ENCODE data around the gene SLC9A9.
"Not testable (repeated sequence)": the region's sequence is repeated elsewhere in the genome, so short reads cannot be mapped to it uniquely, and the experiment has no call there.

The SLC9A9 gene

DNA sequence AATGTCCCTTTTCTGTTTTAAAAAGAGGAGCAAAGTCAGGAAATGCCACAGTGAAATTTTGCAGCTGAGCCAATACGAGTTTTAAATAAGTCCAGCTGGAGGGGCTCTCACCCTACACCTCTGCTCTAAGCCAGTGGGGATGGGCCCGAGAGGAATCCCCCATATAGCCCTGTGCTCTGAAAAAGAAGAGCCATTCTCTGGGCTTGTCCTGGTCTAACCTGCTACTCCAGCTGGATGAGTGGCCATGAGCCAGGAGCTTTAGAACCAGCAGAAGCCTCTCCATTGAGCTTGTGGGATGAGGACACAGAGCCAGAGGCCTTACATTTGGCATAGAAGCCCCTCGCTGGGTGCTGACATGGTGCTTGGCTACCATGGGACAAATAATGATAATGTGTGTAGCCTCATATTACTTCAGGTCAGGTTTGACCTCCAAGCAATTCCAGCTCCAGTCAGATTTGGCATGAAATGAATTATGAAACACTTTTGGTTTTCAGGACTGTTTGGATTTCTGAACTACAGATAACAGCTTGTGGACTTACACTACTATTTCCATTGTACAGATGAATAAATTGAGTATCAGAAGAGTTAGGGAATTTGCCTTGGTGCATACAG lies 556.3 kb downstream of the SLC9A9 start:
- no peak for DNase-seq (ENCODE audit: low read depth in 2 of 2)

DNA sequence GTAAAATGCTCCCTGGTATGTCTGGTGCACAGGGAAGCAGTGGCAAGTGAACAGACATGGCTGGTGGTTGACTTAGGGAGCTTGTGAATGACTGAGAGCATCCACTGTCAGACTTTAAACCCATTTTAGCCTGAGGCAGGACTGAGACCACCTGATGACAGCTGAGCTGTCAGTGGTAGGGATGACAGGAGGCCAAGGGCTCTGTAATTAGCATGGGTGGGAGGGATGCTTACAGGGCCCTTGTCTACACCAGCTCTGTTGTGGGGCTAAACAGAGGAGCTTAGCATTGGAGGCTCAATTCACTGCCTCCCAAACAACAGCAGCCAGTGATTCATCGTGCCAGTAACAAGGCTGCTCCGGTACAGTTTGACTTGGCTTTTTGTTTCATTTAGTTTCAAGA lies 559.3 kb downstream of the SLC9A9 start:
- DNase-seq (ENCODE audit: low read depth in 2 of 2), result no peak

DNA sequence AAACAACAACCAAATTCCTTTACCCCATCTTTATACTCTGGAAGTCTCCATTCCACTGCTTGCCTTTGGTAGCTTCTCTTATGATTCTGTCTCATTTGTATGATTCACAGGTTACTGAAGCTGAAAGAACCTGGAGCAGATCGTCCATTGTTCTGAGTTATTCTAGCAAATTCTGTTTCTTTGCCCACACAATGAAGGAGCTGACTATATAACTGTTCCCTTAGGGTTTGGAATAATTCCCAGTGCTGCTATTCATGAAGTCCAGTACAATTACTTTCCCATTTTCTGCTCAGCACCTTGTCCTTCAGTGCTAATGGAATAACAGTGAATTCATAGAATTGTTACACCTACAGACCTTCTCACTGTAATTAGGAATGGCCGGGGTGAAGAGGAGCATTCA lies 560.9 kb downstream of the SLC9A9 start:
- DNase-seq (ENCODE audit: low read depth in 2 of 2), result no peak

DNA sequence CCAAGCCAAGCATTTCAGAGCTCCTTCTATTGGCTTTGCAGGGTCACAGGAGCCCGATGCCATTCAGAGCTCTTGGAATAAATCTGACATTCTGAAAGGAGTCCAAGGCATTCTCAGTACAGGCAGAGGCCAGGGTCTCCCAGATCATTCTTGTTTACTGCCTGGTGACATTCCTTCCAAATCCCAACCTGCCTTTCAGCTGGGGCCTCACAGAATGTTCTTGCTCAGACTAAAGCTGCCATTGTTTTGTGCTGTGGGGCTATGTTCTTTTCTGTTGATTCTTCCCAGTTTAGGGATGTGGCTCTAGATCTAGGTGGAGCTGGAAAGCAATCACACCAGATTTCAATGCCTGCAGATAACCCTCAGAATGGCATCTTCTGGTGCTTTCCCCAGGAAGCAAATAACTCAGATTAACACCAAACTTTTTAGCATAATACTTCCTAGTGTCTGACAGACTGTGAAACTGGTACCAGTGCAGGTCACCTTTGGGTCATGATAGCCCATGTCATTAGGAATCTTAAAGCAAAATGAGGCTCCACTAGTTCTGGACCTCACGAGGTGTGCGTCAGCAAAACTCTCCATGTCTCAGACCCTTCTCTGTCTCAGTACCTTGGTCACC lies 561.8 kb downstream of the SLC9A9 start:
- no peak for DNase-seq (ENCODE audit: low read depth in 2 of 2)

DNA sequence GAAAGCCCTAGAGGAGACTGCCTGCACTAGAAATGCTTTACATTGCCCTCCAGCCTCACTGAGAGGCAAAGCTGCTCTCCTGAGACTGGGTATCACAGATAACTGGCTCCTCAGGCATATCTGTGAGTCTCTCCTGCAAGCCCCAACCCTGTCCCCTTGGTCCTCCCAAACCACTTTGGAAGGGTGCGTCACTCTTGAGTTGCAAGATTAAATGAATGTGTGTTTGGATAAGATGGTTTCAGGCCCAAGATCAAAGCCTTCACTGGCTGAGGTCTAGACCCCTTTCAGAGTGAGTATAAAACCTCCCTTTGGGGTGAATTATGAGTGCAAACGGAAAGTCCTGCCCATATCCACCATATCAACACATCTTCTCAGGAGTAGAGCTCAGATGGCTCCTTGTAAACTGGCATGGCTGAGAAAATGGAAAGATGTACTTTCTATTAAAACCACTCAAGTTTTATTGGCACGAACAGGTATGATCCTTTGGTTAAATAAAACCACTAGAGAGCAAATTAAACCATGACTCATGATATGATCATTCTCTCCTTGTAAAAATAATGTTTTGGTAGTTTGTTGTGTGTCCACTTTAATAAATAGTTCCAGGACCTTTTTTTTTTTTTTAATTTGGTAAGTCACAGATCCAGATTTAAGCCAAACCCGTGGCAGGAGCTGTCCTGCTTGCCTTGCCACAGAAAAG lies 564.7 kb downstream of the SLC9A9 start:
- DNase-seq (ENCODE audit: low read depth in 2 of 2), result no peak

DNA sequence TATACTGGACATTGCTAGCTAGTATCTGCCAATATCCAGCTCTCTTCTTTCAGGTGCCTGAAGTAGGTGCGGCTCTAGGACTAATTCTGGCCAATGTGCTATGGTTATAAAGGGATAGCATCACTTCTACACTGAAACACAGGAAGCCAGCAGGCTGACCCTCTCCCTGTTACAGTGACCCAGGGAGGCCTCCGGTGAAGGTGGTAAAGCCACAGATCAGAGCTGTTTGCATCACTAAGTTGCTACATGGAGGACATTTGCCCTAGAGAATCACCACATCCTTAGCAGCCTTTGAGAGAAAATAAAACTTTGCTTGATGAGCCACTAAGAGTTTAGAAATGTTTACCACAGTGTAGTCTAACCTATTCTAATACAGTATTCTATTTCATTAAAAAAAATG lies 567.3 kb downstream of the SLC9A9 start:
- no peak for DNase-seq (ENCODE audit: low read depth in 2 of 2)

DNA sequence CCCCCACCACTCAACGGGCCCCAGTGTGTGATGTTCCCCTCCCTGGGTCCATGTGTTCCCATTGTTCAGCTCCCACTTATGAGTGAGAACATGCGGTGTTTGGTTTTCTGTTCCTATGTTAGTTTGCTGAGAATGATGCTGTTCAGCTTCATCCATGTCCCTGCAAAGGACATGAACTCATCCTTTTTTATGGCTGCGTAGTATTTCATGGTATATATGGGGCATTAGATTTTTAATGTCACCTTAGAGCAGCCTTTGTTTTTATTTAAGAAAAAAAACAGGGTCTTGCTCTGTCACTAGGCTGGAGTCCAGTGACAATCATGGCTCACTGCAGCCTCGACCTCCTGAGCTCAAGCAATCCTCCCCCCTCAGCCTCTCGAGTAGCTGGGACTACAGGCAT lies 568.7 kb downstream of the SLC9A9 start:
- DNase-seq (ENCODE audit: low read depth in 2 of 2), result not testable (repeated sequence)

DNA sequence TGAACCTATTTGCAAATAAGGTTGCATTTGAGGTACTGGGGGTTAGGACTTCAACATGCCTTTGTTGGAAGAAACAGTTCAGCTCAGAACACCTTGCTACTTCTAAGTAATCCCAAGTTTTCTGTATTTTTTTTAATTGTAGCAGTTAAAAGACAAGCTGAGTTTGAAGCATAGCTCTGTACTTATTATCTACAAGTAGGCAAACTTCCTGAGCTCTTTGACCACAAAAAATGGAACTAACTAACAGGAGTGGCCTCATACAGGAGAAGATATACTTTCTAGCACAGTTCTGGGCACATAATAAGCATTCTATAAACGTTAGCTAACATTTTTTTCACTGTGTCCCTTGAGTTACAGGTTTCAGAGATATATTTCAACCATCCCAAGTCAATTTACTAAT lies 569.5 kb downstream of the SLC9A9 start:
- DNase-seq (ENCODE audit: low read depth in 2 of 2), result no peak

DNA sequence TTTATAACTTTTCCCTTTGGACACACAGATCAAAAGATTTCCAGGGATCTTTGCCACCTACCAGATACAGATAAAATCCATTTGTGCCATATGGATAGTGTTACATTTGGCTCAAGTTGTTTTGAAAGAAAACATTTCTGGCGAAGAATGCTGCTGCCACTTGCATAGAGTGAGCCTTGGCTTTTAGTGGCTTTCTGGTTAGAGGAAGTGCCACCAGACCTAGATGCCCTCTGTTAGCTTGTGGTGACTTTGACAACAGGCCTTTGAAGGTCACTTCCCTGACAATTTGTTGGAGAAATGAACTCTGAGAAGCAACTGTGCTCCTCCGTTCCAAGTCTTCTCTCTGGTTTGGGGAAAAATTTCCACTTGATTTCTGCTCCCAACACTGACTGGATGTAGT lies 570.7 kb downstream of the SLC9A9 start:
- DNase-seq (ENCODE audit: low read depth in 2 of 2), result no peak

DNA sequence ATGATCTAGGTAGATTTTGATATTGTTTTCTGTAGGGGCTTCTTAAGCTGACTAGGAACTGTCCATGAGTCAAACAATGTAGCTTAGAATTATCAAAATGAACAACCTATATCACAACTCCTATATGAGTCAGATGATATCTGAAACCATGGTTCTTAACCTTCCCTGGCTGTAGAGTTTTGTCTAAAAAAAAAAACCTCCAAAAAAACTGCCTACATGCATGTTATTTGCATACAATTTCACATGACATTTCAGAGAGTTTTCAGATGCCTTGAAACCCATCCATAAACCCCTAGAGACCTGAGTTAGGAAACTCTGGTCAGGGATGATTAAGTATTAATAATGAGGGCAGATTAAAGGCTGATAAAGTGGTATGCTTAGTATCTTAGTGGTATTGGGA lies 571.7 kb downstream of the SLC9A9 start:
- DNase-seq (ENCODE audit: low read depth in 2 of 2), result no peak

DNA sequence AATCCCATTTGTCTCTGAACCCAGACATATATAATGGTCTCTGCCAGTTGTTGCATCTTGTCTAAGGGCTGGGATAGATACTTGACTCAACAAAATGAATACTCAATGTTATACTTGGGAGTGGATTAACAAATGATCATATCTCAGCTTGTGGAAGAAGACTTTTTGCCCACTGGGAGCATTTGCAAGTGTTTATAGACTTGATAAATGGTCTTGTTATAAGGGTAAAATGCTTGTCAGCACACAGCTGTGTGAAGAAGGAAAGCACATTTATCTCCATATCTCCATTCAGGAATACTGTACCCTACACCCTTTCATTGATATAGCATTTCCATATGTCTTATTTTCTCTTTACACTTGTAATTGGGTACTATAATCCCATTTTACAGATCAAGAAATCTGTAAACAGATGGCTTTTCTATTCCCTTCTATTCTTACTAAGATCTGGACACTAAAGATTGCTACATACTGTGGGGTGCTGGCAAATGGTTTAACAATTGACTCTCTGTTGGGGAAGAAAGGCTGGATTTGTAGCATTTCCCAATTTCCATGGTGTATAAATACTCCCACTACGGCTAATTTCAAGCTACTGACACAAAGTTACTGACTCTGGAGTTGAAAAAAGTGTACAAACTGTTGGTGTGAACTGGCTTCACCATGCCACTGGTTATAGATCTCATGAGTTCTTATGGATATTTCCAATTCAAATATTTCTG lies 574.1 kb downstream of the SLC9A9 start:
- no peak for DNase-seq (ENCODE audit: low read depth in 2 of 2)

DNA sequence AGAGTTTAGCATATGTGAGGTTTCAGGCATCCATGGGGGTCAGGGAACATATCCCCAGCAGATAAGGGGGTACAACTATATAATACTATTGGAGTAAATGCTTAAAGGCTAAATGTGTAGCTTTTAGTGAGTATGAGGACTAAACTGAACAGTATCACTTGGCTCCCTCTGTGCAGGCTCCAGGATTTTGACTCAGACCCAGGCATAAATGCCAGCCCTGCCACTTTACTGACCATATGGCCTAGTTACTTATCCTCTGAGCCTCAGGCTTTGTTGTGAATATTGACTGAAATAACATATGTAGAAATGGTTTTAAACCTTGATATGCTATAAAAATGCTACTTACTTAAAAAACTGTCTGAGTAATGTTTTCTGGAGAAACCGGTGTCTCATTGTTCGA lies 577.1 kb downstream of the SLC9A9 start:
- no peak for DNase-seq (ENCODE audit: low read depth in 2 of 2)

DNA sequence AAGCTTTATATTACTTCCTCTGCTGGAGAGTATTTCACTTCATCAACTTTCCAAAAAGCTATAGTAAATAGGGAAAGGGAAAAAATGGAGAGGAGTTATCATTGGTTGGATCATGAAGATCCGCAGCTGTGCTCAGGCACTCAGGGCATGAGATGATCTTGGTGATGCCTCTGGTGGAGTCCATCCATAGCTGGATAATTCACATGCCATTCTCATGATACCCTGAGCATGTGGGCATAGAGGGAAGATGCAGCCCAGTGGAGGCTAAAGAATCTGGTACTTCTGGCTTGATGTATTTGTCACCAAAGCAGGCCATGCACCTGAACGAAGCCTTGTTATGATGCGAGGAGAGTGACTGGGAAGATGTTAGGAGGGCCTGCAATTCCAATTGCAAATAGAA lies 578.5 kb downstream of the SLC9A9 start:
- no peak for DNase-seq (ENCODE audit: low read depth in 2 of 2)

DNA sequence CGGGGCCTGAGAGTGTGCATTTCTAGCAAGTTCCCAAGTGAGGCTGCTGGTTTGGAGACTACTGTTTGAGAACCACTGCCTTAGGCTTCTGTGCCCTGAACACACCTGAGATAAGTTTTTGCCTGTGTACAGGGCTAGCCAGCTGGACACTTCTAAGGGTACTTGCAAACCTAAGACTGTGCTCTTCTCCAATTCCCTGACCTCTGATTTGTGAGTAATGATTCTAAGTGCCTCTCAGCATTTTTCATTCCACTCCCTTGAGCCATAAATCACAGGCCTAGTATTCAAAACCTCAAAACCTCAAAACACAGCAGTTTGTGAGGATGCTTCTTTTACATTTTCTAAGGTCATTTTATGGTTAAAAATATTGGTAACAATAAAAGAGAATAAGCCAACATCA lies 580.3 kb downstream of the SLC9A9 start:
- peak; percentile 10 for DNase-seq (ENCODE audit: low read depth in 2 of 2)

DNA sequence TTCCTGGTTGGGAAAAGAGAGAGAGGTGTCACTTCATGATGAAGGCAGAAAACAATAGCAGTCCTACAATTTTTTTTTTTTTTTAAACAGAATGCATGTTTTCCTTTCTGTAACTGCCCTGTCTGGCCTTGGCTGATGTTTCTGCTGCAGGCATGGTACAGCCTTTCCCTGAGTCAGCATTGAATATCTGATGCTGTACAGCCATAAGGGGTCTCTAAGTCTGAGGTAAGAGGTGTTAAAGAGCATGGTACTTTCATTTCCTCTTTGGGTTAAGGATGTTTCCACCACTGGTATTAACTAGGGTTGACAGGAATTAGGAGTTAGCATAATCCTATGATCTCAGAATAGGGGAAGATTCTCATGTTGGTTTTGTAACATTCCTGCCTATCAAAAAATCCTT lies 581.3 kb downstream of the SLC9A9 start:
- no peak for DNase-seq (ENCODE audit: low read depth in 2 of 2)

DNA sequence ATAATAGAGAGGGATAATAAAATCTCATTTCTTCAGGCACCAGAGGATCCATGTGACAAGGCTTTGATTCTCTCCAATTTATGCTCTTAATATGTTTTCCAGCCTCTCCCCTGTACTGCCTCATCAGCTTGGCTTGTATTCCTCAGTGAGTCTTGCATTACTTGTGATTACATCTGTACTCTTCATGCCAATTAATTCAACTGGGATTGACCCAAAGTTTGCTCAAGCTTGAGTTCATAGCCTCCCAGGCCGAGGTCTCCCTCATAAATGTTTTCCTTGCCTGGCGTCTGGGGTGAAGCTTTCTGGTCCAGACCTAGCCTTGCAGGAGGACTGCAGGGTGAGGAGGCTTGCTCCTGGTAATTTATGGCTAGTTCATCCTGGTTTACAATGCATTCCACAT lies 581.8 kb downstream of the SLC9A9 start:
- DNase-seq (ENCODE audit: low read depth in 2 of 2), result no peak

DNA sequence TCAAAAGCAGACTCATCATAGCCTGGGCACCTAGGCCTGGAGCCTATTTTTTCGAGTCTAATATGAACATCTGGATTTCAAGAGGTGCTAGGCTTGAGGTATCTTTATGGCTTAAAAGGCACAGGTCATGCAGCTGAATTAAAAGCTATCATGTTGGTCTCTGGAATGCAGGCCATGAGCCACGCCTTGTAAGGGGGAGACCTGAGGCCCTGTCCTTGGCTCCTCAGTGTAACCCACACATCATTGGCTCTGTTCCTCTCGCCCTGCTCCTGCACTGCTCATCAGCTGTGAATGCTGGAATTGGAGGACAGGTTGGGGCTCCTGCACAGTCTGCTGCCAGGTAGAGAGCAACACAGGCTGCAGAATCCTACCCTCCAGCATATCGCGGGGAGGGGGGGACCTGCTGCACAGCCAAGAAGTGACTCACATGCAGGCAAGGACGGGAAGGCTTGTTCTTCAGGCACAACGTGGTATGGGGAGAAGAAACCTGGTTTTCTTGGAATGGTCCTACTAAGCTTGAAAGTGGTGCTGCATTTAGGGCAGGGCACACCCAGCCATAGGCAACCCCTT lies 582.7 kb downstream of the SLC9A9 start:
- DNase-seq (ENCODE audit: low read depth in 2 of 2), result no peak

DNA sequence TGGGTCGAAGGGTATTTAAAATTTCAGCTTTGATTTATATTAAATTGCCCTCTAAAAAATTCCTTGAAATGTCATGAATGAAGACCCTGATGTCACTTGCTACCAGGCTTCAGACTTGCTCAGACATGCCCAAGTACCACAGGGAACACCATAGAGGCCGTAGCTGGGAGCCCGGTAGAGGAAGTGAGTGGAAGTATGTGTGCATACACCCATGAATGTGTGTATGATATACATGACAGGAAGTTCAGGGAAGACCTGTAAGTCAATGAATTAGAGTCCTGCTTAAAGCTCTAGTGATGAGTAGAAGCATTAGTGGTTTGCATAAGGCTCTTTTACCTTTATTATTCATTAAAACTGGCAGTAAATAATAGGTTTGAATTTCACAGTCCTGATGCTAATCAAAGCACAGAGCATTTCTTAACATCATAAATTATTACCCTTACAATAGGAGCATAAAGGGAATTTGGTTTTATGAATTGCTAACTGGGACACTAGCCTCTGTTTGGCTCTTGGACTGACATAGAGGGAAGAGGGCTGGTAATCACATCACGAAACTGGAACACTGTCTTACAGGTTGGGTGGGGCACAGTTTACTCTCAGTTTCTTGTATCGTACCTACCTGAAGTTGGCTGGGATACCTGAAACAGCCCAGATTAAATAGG lies 584.3 kb downstream of the SLC9A9 start:
- no peak for DNase-seq (ENCODE audit: low read depth in 2 of 2)

DNA sequence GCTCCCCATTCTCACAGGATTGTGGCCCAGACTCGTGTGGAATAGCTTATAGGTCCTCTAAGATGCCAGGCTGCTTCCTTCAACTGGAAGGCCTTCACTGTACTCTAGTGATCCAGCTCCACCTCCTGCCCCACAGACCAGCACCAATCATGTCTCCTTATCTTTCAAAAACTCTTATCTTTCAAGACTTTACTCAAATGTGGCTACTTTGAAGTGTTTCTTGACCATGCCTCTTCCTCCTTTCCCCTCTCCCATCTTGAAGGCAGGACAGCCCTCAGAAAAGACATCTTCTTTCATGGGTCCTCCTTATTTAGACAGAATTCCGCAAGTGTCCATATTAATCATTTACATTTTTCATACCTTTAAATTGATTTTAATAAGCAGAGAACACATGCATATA lies 586.4 kb downstream of the SLC9A9 start:
- DNase-seq (ENCODE audit: low read depth in 2 of 2), result no peak

DNA sequence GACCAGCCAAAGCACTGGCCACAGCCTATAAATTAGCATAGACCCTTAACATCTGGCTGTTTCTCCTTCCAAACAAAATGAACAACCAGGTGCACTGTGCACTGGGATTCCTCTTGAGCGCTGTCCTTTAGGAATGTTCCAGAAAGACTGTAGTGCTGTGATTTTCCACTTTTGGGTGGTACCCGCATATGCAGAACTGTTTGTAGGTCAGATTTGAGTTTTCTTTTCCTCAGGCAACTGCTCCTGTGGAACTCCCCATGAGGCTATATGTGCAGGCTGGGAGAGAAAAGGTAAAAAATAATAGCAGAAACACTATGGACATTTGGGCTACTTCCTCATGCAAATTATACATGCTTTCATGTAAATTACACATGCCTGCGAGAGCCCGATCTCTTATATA lies 589.6 kb downstream of the SLC9A9 start:
- DNase-seq (ENCODE audit: low read depth in 2 of 2), result no peak

DNA sequence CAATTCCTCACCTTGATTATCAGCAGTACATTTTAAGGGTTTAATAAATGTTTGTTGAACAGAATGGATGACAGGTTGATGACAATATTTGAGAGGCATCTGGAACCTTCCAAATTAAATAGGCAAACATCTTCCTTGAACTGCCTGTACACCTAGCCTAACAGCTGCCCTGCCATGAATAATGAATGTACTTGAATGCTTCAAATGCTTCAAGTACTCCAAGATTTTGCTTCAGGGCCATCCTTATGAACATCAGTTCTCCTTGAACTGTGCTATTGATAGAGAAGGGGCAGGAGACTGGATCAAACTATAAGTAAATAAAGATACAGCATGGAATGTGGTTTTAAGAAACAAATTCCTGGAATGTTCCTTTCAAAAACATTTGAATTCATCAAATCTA lies 591.9 kb downstream of the SLC9A9 start:
- DNase-seq (ENCODE audit: low read depth in 2 of 2), result no peak

DNA sequence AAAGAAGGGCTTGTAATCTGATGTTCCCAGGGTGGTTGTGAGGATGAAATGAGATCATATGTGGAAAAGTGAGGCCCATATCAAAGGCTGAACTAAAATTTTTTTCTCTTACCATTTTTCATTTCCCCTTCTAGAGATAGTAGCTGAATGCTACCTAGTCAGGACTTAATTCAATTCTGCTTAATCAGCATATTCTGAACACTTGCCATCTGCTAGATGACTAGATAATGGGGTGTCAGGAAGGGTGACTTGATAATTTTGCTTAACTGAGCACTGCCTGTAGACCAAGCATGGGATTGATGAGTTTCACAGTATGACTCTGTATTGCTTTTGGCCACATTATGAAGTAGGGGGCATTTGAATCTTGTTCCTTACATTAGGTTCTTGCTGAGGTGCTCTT lies 592.5 kb downstream of the SLC9A9 start:
- DNase-seq (ENCODE audit: low read depth in 2 of 2), result no peak

Data from fibroblast of skin of left quadriceps (primary cell).